Stimulated activated CD8-positive, alpha-beta memory T cell treated with anti-CD3 and anti-CD28 coated beads, Interleukin-2, amount 100 ng/mL, for 1 hour (primary cell): ENCODE results near the gene RNMT.
"Not testable (repeated sequence)": the region's sequence is repeated elsewhere in the genome, so short reads cannot be mapped to it uniquely, and the experiment has no call there.

ENCODE experiments used
- DNase-seq, 2 donors: peaks; one replicate each; pipeline ENCODE4 v3.0.0-alpha.2; 2020; ENCODE audit warnings: low read depth in 2 of 2

Gene RNMT

DNA sequence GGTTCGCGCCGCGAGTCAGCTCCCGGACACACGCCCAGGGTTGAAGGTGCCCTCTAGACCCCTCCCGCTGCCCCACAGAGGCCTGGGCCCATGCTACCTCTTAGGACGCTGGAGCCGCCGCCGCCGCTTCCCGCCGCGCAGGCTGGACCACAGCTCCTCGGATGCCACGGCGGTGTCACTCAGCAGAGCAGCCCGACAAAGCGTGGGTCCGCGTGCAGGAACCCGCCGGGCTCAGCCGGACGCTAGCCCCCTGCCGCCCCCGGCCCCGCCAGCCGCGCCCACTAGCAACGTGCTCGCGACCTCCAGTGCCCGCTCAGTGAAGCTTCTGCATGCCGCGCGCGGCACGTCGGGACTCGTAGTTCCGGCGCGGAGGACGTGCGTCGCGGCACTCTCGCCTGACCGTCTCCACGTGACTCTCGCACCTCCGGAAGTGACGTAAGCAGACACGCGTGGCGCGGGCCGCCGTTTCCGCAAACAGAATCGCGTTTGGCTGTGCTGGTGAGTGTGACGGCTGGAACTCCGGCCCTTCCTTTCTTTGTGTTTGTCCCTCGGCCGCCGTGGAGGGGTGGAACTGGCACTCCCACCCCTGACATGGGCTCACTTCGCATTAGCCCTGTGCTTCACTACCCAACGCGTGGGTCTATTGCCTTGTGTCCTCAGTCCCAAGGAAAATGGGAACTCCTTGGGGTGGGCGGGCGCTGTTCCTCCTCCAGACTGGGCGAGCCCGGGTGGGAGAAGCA, at the start of gene RNMT, which contains the start of gene FAM210A:
Gene RNMT (plus strand): TSS at position 442 of the 740 bp plus-strand sequence. CDS start 4,845 bp downstream, outside the sequence.
Gene FAM210A (minus strand): TSS at position 327 of the 740 bp plus-strand sequence. CDS start 44,481 bp downstream, outside the sequence.
- peak; percentile 86 to 88 for DNase-seq

DNA sequence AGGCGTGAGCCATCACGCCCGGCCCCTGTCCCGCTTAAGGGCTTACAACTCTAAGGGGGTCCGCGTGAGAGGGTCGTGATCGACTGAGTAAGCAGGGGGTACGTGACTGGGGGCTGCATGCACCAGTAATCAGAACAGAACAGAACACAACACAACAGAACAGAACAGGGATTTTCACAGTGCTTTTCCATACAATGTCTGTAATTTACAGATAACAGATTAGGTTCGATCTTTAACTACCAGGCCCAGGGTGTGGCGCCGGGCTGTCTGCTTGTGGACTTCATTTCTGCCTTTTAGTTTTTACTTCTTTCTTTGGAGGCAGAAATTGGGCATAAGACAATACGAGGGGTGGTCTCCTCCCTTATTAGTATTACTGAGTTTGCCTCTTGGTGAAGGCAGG, 49.1 kb upstream of the RNMT start:
- not testable (repeated sequence) for DNase-seq

DNA sequence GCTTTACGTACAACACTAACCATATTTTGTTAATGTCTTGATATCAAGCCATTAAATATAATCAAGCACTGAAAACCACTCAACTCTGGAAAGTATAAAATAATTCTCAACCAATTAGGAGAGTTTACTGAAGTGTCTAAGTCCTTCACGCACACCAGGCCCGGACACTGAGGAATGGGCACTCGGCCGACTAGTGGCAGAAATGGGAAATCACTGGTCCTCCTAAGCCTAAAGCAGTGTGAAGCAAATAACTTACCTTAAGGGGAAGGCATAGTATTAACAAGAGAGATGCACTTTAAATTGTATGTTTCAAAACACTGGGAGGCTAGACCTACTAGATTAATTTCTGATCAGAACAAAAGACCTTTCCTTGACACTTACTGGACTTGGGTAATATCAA, 45.9 kb upstream of the RNMT start:
- DNase-seq, result no peak

DNA sequence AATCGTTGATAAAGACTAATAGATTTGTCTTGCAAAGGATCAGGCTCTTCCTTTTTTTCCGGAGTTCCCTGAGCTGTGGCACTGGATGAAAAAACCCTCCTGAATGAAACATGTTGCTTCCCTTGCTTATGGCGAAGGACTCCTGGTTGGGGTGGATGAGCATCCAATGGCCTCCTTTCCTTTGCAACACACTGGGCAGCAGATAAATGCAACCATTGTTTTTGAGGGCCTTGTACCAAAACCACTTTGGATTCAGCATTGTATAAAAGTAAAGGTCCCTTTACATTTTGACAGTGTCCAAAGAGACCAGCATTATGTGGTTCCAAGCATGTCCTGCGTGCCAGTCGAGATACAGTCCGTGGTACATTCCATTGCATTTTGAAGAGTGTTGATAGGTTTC, 44.8 kb upstream of the RNMT start:
- DNase-seq, result no peak

DNA sequence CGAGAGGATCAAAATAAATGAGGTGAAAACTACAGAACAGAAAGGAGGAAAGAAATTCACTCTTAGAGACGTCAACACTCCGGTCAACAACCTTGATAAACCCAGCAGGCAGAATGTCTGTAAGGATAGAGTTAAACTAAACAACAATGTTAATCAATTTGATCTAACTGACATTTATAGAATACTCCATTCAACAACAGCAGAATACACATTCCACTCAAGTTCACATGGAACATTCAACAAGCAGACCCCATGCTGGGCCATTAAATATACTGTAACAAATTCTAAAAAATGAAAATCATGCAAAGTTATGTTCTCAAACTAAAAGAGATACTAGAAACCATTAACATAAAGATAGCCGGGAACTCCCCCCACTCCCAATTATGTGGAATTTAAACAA, 41.9 kb upstream of the RNMT start:
- no peak for DNase-seq

DNA sequence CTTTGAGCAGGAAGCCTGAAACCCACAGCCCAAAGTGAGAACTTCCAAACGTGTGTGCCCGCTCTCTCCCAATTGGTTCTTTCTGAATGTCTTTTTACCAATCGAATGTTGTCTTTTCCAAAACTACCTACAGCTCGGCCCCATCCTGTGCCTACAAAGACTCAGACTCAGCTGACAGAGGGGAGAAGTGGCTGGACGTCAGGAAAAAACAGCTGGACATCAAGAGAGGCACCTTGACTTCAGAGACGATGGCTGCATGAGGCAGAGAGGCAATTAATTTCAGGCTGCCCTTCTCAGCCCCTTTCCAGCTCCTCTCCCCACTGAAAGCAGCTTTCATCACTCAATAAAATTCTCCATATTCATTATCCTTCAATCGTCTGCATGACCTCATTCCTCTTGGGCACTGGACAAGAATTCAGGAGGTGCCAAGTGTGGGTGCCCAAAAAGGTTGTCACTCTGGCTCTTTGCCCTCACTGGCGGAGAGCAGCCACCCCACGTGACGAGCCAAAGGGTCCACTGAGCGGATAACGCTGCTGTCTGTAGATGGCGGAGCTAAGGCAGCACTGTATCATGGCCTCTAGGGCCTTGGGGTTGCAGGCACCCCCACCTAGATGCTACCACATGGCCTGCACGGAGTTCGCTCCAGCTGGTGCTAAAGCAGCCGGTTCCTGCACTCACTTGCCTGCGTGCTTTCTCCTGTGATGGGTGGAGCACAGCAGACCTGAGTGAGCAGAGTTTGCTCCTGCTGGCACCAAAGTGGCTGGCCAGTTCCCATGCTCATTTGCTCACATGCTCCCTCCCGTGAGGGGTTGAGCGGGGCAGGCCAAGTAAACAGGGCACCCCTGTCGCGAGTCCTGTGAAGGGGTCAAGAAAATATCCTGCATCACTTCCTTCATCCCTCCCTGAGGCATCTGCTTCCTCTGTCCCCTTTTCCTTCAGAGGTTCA, 38.0 kb upstream of the RNMT start:
- DNase-seq, result no peak

DNA sequence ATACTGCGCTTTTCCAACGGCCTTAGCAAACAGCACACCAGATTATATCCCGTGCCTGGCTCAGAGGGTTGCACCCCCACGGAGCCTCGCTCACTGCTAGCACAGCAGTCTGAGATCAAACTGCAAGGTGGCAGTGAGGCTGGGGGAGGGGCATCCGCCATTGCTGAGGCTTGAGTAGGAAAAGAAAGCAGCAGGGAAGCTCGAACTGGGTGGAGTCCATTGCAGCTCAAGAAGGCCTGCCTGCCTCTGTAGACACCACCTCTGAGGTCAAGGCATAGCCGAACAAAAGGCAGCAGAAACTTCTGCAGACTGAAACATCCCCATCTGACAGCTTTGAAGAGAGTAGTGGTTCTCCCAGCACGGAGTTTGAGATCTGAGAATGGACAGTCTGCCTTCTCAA, 36.4 kb upstream of the RNMT start:
- not testable (repeated sequence) for DNase-seq

DNA sequence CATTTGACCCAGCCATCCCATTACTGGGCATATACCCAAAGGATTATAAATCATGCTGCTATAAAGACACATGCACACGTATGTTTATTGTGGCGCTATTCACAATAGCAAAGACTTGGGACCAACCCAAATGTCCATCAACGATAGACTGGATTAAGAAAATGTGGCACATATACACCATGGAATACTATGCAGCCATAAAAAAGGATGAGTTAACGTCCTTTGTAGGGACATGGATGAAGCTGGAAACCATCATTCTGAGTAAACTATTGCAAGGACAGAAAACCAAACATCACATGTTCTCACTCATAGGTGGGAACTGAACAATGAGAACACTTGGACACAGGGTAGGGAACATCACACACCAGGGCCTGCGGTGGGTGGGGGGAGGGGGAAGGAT, 31.1 kb upstream of the RNMT start:
- not testable (repeated sequence) for DNase-seq

DNA sequence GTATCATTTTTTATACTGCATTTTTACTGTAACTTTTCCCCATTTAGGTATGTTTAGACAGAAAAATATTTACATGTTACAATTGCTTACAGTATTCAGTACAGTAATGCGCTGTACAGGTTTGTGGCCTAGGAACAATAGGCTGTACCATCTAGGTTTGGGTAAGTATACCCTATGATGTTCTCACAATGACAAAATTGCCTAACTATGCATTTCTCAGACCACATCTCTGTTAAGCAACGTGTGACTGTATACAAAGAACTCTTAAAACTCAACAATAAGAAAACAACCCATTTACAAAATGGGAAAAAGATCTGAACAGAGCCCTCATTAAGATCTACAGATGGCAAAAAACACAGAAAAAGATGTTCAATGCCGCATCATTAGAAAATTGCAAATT, 29.5 kb upstream of the RNMT start:
- no peak for DNase-seq

DNA sequence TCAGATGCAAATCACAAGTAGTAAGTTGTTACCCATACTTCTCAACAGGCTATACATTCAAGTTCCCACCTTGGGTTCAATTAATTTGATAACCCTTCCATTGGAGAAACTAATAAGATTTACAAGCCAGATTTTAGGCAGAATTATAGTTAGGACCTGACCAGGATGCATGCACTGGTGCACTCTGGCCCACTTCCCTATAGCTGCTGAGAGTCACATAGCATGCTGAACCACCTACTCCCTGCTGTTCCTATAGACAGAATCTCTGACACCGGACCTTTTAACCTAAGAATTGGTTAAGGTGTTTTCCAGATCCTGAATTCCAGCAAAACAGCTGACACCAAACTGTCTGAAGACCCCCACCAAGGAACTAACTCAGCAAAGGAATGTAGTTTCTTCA, 26.3 kb upstream of the RNMT start:
- DNase-seq, result no peak

DNA sequence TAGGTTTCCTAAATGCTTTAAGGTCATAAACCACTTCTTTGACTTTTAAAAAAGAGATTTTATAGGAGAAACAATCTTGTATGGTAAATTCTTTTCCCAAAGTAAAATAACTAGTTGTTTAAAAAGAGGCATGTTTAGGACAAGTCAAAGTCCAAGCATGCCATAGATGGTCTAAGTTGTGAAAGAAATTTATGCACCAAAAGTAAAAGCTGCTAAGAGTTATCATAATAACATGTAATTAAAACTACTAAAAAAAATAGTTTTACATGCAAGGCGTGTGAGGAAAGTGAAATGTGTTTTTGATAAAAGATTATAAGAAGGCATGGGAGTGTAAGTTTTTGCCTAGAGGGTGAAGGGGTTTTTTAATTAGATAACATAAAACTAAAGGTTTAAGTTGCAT, 22.6 kb upstream of the RNMT start:
- no peak for DNase-seq

DNA sequence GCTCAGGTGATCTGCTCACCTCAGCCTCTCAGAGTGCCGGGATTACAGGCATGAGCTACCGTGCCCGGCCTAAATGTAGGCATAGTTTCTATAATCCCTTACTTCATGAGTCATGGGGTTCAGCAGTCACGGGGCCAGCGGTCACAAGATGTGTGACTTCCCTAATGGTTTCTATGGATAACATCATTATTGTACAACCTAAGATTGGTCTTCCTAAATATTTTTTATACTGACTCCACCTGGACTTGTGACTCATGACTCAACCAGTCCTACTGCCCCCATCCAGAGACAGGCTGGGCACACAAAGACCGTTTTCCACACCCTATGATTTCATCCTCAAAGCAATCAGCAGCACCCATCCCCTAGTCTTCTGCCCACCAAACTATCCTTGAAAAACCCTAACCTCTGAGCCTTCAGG, 16.1 kb upstream of the RNMT start:
- DNase-seq, result no peak

DNA sequence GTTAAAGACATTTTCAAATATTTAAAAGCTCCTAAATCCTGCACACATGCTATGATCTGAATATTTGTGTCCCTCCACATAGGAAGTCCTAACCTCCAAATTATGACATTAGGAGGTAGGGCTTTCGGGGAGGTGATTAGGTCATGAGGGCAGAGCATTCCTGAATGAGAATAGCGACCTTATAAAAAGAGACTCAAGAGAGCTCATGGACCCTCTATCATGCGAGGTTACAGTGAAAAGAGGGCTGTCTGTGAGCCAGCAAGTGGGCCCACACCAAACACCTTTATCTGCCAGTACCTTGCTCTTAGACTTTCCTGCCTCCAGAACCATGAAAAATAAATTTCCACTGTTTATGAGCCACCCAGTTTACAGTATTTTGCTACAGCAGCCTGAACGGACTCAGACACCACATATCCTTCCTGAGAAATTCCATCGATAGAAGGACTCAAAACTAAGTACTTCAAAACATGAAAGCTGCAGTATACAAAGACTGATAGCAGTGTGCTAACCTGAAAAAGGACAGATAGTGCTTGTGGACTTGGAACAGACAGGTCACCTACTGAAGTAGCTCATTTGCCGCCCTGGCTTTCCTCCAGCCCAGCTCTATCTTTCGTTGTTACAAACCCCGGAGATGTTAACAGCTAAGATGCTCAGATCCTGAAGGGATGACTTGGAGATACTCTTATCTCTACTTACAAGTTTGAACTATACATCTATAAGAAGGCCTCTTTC, 13.9 kb upstream of the RNMT start:
- DNase-seq, result no peak

DNA sequence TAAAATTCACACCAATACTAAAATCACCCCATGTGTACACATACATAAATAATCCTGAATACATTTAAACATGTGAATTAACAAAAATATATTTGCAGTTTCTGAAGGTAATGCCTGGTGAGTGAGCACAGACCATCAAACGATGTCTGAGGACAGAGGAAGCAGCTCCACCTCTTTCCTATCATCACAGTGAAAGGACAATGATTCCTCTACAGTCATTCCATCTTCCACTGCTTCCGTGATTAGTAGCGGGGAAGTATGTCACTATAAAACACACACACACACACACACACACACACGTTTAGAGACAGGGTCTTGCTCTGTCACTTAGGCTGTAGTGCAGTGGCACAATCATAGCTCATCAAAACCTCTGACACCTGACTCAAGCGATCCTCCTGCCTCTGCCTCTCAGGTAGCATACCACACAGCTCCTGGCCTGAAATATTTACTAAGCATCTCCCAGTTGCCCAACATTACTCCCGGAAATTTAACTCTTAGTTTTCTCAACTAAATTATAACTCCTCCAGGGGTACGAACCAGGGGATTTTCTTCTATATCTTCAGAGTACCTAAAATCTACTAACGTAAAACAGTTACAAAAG, 12.9 kb upstream of the RNMT start:
- no peak for DNase-seq

DNA sequence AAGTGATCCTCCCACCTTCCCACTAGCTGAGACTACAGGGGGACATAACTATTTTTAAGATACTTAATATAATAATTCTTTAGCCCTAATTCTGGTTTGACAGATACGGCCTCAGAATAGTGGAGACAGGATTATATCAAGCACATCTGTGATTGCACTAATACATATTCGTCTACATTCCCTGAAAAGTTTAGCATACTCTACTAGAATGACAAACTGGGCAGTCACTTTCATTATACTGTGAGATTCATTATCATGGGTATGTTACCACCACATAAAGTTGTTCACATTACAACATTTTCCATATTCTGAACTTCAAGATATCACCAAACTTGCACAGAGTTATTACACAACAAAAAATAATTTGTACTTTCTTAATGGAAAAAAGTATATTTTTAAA, 11.1 kb upstream of the RNMT start:
- no peak for DNase-seq

DNA sequence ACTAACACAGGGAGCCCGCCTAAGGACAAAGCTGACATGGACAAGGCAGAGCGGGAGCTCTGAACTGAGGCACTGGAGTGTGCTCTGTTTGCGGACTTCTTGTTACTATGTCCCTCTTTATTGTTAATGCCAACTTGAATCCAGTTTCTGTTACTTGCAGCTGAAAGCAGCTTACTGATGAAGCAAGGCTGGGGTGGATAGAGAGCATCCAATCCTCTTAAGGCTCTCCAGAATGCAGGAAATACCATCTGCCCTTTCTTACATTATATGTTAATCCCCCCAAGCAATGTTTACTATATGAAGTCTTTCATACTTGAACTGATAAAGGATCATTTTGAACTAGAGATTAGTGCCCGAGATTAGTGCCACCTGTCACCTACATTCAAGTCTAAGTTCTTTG, 9.6 kb upstream of the RNMT start:
- no peak for DNase-seq

DNA sequence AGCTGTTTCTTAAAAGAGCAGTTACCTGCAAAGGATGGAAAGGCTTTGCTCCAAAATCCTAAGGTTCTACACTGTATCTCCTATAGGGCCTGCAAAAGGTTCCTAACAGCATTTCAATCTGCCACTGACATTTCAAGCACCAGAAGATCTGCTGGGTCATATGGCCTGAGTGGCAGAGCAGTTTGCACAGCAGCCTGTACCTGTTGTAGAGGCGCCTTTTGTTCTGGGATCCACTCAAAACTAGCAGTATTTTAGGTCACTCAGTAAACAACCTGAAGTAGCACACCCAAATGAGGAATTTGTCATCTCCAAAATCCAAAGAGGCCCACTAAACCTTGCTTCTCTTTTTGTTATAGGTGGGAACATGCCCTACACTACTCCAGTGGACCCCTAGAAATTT, 6.3 kb upstream of the RNMT start:
- DNase-seq, result no peak

DNA sequence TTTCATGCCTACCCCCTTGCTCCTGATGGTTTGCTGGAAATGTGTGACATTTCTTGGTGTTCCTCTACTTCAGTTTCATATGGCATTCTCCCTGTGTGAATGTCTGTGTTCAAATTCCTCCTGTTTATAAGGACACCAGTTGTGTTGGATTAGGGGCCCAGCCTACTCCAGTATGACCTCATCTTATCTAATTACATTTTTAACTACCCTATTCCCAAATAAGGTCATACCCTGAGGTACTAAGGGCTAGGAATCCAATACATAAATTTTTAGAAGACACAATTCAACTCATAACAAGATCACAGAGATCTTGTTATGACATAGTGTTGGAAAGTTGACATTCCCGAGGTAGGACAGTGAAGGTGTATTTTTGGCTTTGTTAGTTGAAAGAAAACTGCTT, 5.6 kb upstream of the RNMT start:
- no peak for DNase-seq

DNA sequence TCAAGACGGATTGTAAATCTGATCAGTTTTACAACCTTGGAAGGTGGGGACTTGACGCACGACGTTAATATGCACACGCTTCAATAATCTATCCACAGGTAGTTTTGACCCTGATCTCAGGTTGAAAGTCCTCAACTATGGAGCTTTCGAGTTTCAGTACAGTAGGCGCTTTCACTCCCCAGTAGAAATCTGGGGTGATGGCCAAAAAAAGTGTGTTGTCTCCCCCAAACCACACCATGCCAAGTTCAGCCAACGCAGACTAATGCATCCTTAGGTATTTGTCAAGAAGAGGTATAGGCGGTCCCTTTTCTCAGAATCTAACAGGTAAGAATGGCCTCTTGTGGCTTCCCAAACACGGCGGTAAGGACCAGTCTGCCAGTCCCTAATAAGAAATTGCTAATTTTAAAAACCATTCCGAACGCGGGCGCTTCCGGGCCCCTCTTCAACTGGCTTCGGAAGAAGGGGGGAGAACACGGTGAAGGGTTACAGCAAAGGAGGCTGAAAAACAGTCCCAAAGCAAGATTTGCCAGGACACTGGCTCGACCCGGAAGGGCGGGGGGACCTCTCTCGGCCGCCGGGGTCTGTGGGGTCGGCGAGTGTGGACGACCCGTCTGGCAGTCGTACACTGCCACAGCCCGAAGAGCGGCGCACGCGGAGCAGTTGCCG, 774 bp upstream of the RNMT start:
- no peak for DNase-seq

DNA sequence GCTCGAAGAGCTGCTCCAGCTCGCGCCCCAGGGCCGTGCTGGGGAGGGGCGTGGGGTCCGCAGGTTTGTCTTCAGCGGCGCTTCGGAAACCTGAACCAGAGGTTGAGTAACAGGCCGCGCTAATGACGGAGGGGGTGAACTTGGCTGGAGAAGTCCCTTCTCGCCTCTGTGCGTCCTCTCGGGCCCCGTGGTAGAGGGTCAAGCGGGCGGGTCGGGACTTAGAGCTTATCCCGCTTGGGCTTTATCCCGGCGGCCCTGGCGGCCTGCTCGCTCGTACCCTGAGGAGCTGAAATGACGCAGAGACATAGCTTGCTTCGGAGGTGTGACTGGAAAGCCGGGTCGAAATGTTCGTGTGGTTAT, 479 bp downstream of the RNMT start:
- no peak for DNase-seq

DNA sequence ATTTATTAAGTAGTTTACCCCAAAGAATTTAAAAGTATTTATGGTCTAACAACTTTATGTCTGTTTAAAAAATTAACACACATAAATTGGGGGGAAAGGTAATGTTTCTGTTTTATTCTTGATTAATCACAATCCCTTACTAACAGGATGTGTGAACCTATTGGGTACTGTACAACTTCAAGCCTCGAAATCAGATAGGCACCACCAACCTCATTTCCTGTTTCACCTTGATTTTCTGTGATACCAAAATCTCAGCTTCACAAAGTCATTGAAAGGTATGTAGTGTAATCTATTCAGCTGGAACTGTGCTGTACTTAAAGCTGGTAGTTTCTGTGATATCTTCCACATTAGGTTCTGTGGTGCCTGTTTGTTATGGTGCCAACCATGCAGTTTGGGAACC, 4.0 kb downstream of the RNMT start:
- no peak for DNase-seq
